ENCODE measurements around the gene CLIC5. TPM values are rescaled to one million over a fixed set of nuclear protein-coding genes. Genes with fewer than 3 reads are reported as not detected.

The CLIC5 gene
- total and polyA plus RNA-seq, 2 of the 8 experiments (the other 6 are each of a cell fraction or from before 2014, with no cell fraction given), result 0.12 to 0.15 TPM

GRCh38 chr6:46050845-46051405 is 35.3 kb upstream of the CLIC5 start:
- H2BK120ac ChIP-seq (replicated peaks; ENCODE audit: low read depth, low read length), result no peak overlapping the region
- H3K4ac ChIP-seq (replicated peaks; ENCODE audit: insufficient read length, low read depth, low read length), result no peak overlapping the region
- no peak overlapping the region for H3K23ac ChIP-seq (ENCODE audit: insufficient read length)
- H3K9me3 ChIP-seq (ENCODE audit: insufficient read depth in 2 of 2, low read depth in 1 of 2, low read length in 1 of 2), result no peaks in the 10 kb centered on the region
- H3K27ac ChIP-seq (ENCODE audit: low read depth, low read length), result no peak overlapping the region
- no peak overlapping the region for H2AFZ ChIP-seq (ENCODE audit: low read length)
- H4K91ac ChIP-seq (replicated peaks; ENCODE audit: insufficient read length, low read length), result no peak overlapping the region
- H4K8ac ChIP-seq (ENCODE audit: extremely low read depth, insufficient read depth, low read length), result no peak overlapping the region
- POLR2A ChIA-PET (ENCODE audit: partially characterized antibody), result no interaction called here
- H3K23me2 ChIP-seq (ENCODE audit: low read depth, low read length), result no peaks in the 10 kb centered on the region
- H4K5ac ChIP-seq (ENCODE audit: insufficient read length, low read depth, low read length), result no peak overlapping the region
- CTCF ChIA-PET (ENCODE audit: partially characterized antibody), result interaction anchor here (0.6 kb wide), 1 partner anchor 52 kb away, joined by 3 read pairs; no protein-coding TSS in a partner anchor
- no peak overlapping the region for H3K4me3 ChIP-seq (ENCODE audit: extremely low read depth in 1 of 4, insufficient read depth in 2 of 4, low read depth in 3 of 4, low read length in 4 of 4)
- H3K4me1 ChIP-seq (replicated peaks in 1 of 4; ENCODE audit: control insufficient read depth in 3 of 4, insufficient read depth in 4 of 4, low read length in 3 of 4), result peaks cover 0 to 5% (median 4%) of the 10 kb centered on the region in 4 experiments; a peak in 5 of 7 replicates
- H2BK15ac ChIP-seq (ENCODE audit: low read length), result no peak overlapping the region
- FAIRE-seq (no peak), DNase-seq (ENCODE audit: low read depth in 1 of 2, low spot score in 2 of 2) (no peak)
- no peak overlapping the region for H2AK5ac ChIP-seq (ENCODE audit: low read depth, low read length)
- no peak overlapping the region for H3K4me2 ChIP-seq (ENCODE audit: insufficient read depth in 1 of 2, low read depth in 2 of 2, low read length in 2 of 2)
- no peak overlapping the region for H3K9ac ChIP-seq (replicated peaks in 1 of 4; ENCODE audit: extremely low read depth in 1 of 4, low read depth in 3 of 4, low read length in 3 of 4)
- H3K18ac ChIP-seq (ENCODE audit: extremely low read depth, low read length), result no peak overlapping the region
- H2BK20ac ChIP-seq (ENCODE audit: low read length), result no peak overlapping the region
- no peak overlapping the region for H3K14ac ChIP-seq (ENCODE audit: insufficient read length)
- H3K36me3 ChIP-seq (ENCODE audit: control insufficient read depth in 2 of 4, insufficient read depth in 4 of 4, low read length in 3 of 4), result no peaks in the 10 kb centered on the region
- no peaks in the 10 kb centered on the region for H3K79me2 ChIP-seq (ENCODE audit: control insufficient read depth in 1 of 2, insufficient read depth in 2 of 2, low read length in 2 of 2)
- H3K56ac ChIP-seq (replicated peaks; ENCODE audit: insufficient read length, low read depth, low read length), result no peak overlapping the region
- H2BK12ac ChIP-seq (ENCODE audit: low read depth, low read length), result no peak overlapping the region
- no peaks in the 10 kb centered on the region for H3K79me1 ChIP-seq (ENCODE audit: low read depth, low read length)
- no peaks in the 10 kb centered on the region for H3K27me3 ChIP-seq (replicated peaks in 1 of 4; ENCODE audit: control insufficient read depth in 3 of 4, extremely low read depth in 1 of 4, insufficient read depth in 3 of 4, low read length in 3 of 4)
- H4K20me1 ChIP-seq (replicated peaks in 1 of 2; ENCODE audit: control insufficient read depth in 1 of 2, insufficient read depth in 2 of 2, low read length in 2 of 2), result no peaks in the 10 kb centered on the region
- H2BK5ac ChIP-seq (ENCODE audit: low read depth, low read length), result no peak overlapping the region
- TF ChIP-seq RAD21 (IDR thresholded peaks at IDR 0.05 in 1 of 2, conservative IDR thresholded peaks at IDR 0.05 in 1 of 2; ENCODE audit: low read depth in 2 of 2, low read length in 2 of 2), result no peak
- no peak for TF ChIP-seq ZNF274 (IDR thresholded peaks at IDR 0.05; ENCODE audit: borderline replicate concordance, extremely low read depth, low read length)
- no peak for TF ChIP-seq HDAC2 (IDR thresholded peaks at IDR 0.05; ENCODE audit: borderline replicate concordance in 1 of 2, low read depth in 2 of 2, low read length in 2 of 2)
- TF ChIP-seq CTBP2 (IDR thresholded peaks at IDR 0.05; ENCODE audit: borderline replicate concordance, insufficient read depth, insufficient read length, low read length), result no peak
- no peak for TF ChIP-seq TAF1 (IDR thresholded peaks at IDR 0.05; ENCODE audit: low read depth, low read length)
- no peak for TF ChIP-seq KDM5A (IDR thresholded peaks at IDR 0.05; ENCODE audit: low read length)
- TF ChIP-seq GABPA (IDR thresholded peaks at IDR 0.05; ENCODE audit: borderline replicate concordance, insufficient read depth, low read length), result no peak
- TF ChIP-seq CEBPB (IDR thresholded peaks at IDR 0.05; ENCODE audit: low read depth, low read length), result no peak
- no peak for TF ChIP-seq ATF2 (IDR thresholded peaks at IDR 0.05; ENCODE audit: low read length)
- no peak for TF ChIP-seq SRF (IDR thresholded peaks at IDR 0.05; ENCODE audit: low read depth, low read length)

Measured in H1 (cell line).